C1 segment of cervical spinal cord (tissue), 14 donors: ENCODE data around the gene TEFM.
"Not testable (repeated sequence)": the region's sequence is repeated elsewhere in the genome, so short reads cannot be mapped to it uniquely, and the experiment has no call there.

Experiments
- DNase-seq, 14 donors: peaks; one replicate each; lab custom pipeline; 2025; lab: John Stamatoyannopoulos, UW

Gene TEFM

GRCh38 chr17:30906101-30906911 lies at the start of gene TEFM:
TSS of gene TEFM (minus strand) at chr17:30906238. CDS start at chr17:30906198, 40 bp downstream.
- peak; percentile 46 to 94 (median 81) for DNase-seq

GRCh38 chr17:30954046-30954830 lies 48.2 kb upstream of the TEFM start:
- peak in 7 of 14 donors; percentile 14 to 47 (median 32) for DNase-seq

DNA sequence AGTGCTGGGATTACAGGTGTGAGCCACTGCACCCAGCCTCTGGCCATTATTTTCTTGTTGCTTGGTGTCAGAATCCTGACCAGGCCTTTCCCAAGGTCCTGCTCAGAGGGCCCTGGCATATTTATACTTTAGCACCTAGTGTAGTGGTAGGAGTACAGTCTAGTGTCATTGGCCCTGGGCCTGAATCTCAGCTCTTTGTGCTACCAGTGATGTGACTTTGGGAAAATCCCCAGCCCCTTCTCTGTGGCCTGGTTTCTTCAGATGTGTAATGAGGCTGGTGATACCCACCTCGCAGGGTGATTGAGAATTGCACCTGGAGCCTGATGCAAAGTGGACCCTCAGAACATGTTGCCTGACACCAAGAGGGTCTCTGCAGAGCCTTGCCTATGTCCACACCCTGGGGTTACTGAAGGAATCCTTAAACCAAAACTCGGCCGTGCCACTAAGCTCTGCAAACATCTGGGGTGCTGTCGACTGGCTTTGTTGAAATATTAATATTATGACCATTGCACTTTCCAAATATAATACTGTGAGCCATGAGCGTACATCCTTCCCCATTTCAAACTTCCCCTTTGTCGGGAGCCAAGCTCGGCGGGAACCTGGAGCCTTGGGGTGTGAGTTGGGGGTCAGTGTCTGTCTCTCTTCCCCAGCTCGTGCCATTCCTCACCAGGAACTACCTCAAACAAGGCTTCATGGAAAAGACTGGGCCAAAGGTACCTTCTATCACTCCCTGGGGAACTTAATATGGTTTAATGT lies 46.8 kb upstream of the TEFM start:
- DNase-seq = no peak

GRCh38 chr17:30950669-30951399 lies 44.8 kb upstream of the TEFM start:
- DNase-seq = peak in 6 of 14 donors; percentile 13 to 55 (median 36)

DNA sequence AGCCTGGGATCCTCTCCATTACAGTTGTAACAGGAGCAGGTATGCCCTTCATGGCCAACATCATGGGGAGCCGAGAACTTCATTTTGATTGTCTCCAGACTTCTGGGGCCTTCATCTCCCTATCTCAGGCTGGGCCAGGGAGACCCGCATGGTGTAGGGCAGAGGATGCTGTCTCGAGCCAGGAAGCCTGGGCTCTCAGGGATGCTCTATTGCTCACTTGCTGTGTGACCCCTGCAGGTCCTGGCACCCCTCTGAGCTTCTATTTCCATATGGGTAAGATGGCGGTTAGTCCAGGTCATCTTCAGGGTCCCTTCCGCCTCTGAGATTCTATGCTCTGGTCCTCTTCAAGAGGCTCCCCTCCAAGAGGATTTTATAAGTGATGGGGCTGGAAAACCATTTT lies 44.2 kb upstream of the TEFM start:
- no peak for DNase-seq

DNA sequence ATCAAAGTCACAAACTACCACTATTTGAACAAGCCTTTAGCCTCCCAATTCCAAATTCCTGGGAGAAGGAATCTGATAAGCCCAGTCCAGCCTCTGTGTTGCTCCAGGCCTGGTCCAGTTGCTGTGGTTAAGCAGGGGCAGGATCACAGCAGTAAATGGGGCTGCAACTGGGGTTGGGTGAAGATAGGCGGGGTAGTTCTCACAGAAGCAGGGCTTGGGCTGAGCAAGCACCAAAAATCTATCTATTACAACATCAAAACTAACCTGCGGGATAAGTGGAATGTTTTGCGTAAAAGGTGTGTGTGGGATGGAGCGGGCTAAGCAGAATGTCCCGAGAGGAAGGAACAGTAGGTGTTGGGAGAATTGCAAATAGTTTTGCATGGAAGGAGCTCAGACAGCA lies 41.8 kb upstream of the TEFM start:
- no peak for DNase-seq

- DNase-seq = no peak
Observed at GRCh38 chr17:30942308-30943079, 36.5 kb upstream of the TEFM start.

DNA sequence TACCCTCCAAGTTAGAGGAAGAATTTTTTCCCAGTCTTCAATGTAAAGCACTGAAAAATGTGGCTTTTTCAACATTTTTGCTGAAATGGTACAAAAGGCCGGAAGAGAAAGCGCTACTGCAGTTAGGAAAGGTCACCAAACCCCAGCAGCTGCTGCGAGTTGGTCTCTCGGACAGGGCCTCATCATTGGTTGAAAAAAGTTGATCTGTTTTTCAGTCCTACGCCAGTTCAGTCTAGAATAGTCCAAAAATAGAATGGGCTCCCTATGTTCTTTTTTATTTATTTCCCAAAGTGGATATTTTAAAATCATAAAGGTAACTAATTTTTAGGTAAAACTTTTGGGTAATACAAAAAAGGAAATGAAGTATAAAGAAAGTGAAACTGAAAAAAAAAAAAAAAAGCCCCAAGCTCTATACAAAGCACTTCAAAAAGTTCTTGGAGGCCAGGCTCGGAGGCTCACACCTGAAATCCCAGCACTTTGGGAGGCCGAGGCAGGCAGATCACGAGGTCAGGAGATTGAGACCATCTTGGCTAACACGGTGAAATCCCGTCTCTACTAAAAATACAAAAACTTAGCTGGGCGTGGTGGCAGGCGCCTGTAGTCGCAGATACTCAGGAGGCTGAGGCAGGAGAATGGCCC lies 33.1 kb upstream of the TEFM start:
- no peak for DNase-seq

DNA sequence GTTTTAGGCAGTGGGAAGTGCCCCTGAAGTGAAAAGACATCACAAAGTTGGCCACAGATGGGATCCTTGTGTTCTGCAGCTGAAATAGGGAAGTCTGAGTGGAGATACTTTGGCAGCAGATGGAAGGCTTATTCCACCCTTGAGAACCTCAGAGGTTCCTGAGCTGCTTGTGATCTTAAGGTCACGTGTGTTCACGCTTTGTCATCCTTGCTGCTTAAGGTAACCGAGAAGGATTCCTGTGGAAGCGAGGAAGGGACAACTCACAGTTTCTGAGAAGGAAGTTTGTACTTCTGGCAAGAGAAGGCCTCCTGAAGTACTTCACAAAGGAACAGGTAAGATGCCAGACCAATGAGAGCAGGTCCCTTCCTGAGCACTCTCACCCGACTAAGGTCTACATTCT lies 27.9 kb upstream of the TEFM start:
- no peak for DNase-seq

GRCh38 chr17:30931582-30931981 lies 25.5 kb upstream of the TEFM start:
- DNase-seq = not testable (repeated sequence)

- no peak for DNase-seq
Observed at GRCh38 chr17:30930495-30930894, 24.5 kb upstream of the TEFM start.

GRCh38 chr17:30929861-30930260 lies 23.8 kb upstream of the TEFM start:
- DNase-seq = not testable (repeated sequence)

DNA sequence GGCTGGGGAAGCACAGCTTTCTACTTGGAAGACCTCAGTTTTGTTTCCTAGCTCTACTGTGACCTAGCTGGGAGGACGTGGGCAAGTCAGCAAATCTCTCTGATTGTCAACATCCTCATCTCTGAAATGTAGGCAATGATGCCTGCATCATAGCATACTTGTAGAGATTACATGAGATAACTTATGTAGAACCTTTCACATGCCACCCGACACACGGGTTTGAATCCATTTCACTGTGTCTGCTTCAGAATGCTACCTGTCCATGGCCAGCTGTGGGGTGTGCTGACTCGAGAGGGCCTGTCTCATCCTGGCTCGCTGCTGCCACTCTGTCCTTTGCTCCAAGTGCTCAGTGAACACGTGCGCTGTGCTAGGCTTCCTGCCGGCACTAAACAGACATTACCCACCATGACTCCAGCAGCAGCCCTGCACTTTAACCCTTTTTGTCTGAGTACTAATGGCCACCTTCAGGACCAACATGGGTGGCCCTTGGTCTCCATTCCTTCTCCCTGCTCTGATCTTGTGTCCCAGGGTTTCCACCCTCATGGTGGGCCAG lies 23.1 kb upstream of the TEFM start:
- DNase-seq = no peak

GRCh38 chr17:30928584-30928983 lies 22.5 kb upstream of the TEFM start:
- no peak for DNase-seq

DNA sequence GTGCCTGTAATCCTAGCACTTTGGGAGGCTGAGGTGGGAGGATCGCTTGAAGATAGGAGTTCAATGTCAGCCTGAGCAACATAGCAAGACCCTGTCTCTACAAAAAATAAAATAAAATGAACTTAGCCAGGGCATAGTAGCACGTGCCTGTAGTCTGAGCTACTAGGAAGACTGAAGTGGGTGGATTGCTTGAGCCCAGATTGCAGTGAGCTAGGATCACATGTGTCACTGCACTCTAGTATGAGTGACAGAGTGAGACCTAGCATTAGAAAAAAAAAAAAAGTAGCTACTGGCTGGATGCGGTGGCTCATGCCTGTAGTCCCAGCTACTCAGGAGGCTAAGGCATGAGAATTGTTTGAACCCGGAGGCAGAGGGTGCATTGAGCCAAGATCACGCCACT lies 21.7 kb upstream of the TEFM start:
- DNase-seq = no peak

DNA sequence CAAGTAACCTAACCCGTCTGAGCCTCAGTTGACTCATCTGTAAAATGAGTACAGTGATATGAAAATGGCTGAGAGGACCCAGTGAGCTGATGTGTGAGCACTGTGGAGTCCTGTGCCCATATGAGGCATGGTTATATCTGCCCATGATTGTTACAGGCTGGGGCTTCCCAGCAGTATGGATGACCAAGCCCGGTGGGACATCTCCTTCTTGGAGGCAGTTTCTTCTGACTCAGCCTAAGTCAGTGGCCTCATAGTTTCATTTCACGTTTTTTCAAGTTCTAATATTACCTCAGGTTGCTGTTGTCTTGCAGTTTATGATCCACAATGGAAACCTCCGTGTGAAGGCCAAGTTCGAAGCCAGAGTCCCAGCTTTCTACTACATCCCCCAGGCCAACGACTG lies 20.5 kb upstream of the TEFM start:
- no peak for DNase-seq

DNA sequence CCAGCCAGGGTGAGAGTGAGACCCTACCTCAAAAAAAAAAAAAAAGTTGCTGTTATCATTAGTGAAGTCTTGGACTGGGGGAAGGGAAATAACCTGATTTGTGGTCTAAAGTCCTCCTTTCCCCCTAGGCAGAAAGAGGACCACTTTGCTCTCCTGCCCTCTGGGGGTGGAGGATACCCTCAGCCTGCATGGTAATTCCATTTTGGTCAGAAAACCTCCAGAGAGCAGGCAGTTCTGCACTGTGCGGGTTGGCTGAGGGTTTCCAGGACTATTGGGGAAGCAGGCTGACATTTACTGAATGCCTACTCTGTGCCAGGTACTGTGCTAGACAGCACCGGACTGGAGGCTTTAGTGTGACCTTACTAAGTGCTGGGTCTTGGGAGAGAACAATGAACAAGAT lies 18.3 kb upstream of the TEFM start:
- no peak for DNase-seq

- DNase-seq = no peak
Observed at GRCh38 chr17:30922235-30923030, 16.4 kb upstream of the TEFM start.
